K562 (cell line): ENCODE data around the gene PCNX2.

Source experiments
- ATF2 ChIP-seq: sonication (generic); formaldehyde crosslinking; IDR thresholded peaks from 2 replicates; pipeline ENCODE4 v1.8.1; 2022; ENCODE audit warnings: missing genetic modification reagents
- CSDE1 ChIP-seq, 2 experiments: fragments of 450-650 bp; IDR thresholded peaks; 2 replicates each; pipeline ENCODE4 v1.6.1; 2016; ENCODE audit warnings: mild to moderate bottlenecking in 1 of 2
- CTCF ChIP-seq, 3 experiments: IDR thresholded peaks in 2 of 3; conservative IDR thresholded peaks in 1 of 3; 2 replicates each; pipeline ENCODE4 v1.5.1; 2011 to 2012; ENCODE audit warnings: low read length in 3 of 3, mild to moderate bottlenecking in 3 of 3, control low read depth in 2 of 3, improper control_type of control experiment in 1 of 3, inconsistent platforms in 1 of 3, low read depth in 1 of 3, mixed read lengths in 1 of 3, moderate library complexity in 1 of 3; ENCODE audit not compliant: insufficient read depth in 2 of 3
- EGR1 ChIP-seq: fragments of 450-650 bp; conservative IDR thresholded peaks from 2 replicates; pipeline ENCODE4 v1.6.1; 2017; ENCODE audit warnings: mild to moderate bottlenecking
- MAFF ChIP-seq: IDR thresholded peaks from 2 replicates; pipeline ENCODE4 v1.6.1; 2012; ENCODE audit warnings: low read length, improper control_type of control experiment
- PATZ1 ChIP-seq: fragments of 250-450 bp; sonication (Bioruptor Pico); IDR thresholded peaks from 2 replicates; pipeline ENCODE4 v1.5.0; 2020; ENCODE audit warnings: mild to moderate bottlenecking, borderline replicate concordance
- POLR2AphosphoS5 ChIP-seq: IDR thresholded peaks from 2 replicates; pipeline ENCODE4 v1.6.1; 2011; ENCODE audit warnings: mild to moderate bottlenecking, low read depth, low read length, moderate library complexity; ENCODE audit not compliant: control insufficient read depth, insufficient read depth
- RNF219 ChIP-seq: fragments of 250-450 bp; sonication (Bioruptor Pico); IDR thresholded peaks from 2 replicates; pipeline ENCODE4 v1.5.0; 2022; ENCODE audit warnings: mild to moderate bottlenecking
- U2AF1 ChIP-seq: fragments of 200-400 bp; formaldehyde crosslinking; optimal IDR thresholded peaks from 2 replicates; pipeline ENCODE3; 2017; ENCODE audit warnings: mild to moderate bottlenecking, low read depth, low read length, moderate library complexity
- ZNF23 ChIP-seq: fragments of 250-450 bp; sonication (Bioruptor Pico); IDR thresholded peaks from 2 replicates; pipeline ENCODE4 v1.4.0; 2020; ENCODE audit warnings: mild to moderate bottlenecking
- ZNF239 ChIP-seq: fragments of 250-450 bp; sonication (Bioruptor Pico); IDR thresholded peaks from 2 replicates; pipeline ENCODE4 v1.4.0; 2020; ENCODE audit warnings: mild to moderate bottlenecking

GRCh38 chr1:233085566-233085965 is 210.0 kb downstream of the PCNX2 start:
- TF ChIP-seq ZNF239 (CRISPR knock-in tag) = no peak
- TF ChIP-seq ZNF23 = no peak
- TF ChIP-seq CTCF (IDR thresholded peaks at IDR 0.05 in 2 of 3, conservative IDR thresholded peaks at IDR 0.05 in 1 of 3; ENCODE audit: insufficient read depth in 2 of 3, low read depth in 1 of 3, low read length in 3 of 3) = no peak
- no peak for TF ChIP-seq MAFF
- no peak for TF ChIP-seq RNF219
- no peak for TF ChIP-seq ATF2 (CRISPR knock-in tag)
- no peak for TF ChIP-seq EGR1
- no peak for TF ChIP-seq CSDE1 (IDR thresholded peaks at IDR 0.05)
- TF ChIP-seq PATZ1 (CRISPR knock-in tag) = no peak
- TF ChIP-seq POLR2AphosphoS5 = no peak
- no peak for TF ChIP-seq U2AF1
